Measurements from ENCODE around the gene CNTN6.

Gene CNTN6

GRCh38 chr3:1092771-1093170, at the start of gene CNTN6:
TSS of gene CNTN6 (plus strand) at chr3:1093024. CDS start at chr3:1148009, 54,985 bp downstream.
- DNase-seq (ENCODE audit: low read depth in 2 of 2), result no peak

DNA sequence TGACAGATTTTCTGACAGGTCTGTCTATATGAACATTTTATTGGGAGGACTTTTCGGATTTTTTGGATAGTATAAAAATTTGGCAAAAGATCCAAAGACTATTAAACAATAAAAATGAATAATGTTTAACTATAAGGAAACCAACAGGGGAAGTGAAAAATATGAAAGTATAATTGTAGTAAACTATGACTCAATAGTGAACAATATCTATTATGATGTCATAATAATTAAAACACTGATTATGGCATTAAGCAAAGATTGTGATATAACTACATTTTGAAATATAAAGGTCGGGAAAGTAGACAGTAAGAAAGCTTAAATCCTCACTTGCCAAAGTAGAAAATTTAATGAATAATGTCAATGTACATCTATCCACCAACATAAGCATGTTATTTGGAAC, 44.3 kb upstream of the CNTN6 start:
- no peak for DNase-seq (ENCODE audit: low read depth in 2 of 2)

- DNase-seq (ENCODE audit: low read depth in 2 of 2), result no peak
Measured at GRCh38 chr3:1055870-1056269, 37.0 kb upstream of the CNTN6 start.

GRCh38 chr3:1056744-1057143, 36.1 kb upstream of the CNTN6 start:
- no peak for DNase-seq (ENCODE audit: low read depth in 2 of 2)

GRCh38 chr3:1057436-1057835, 35.4 kb upstream of the CNTN6 start:
- DNase-seq (ENCODE audit: low read depth in 2 of 2), result no peak

GRCh38 chr3:1068985-1069384, 23.8 kb upstream of the CNTN6 start:
- no peak for DNase-seq (ENCODE audit: low read depth in 2 of 2)

DNA sequence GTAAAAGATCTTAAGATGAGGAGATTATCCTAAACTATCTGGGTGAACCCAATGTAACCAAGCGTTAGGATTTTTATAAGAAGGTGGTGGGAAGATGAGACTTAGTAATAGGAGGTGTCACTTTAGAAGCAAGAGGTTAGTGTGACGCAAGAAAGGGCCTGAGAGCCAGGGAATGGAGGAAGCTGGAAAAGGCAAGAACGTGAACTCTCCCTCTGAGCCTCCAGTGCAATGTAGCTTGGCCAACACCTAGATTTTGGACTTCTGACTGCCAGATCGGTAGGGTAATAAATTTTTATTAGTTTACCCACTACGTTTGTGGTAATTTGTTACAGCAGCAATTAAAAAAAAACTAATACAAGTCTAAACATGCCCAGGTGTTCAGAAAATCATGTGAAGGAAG, 20.8 kb upstream of the CNTN6 start:
- no peak for DNase-seq (ENCODE audit: low read depth in 2 of 2)

GRCh38 chr3:1079662-1080061, 13.2 kb upstream of the CNTN6 start:
- no peak for DNase-seq (ENCODE audit: low read depth in 2 of 2)

DNA sequence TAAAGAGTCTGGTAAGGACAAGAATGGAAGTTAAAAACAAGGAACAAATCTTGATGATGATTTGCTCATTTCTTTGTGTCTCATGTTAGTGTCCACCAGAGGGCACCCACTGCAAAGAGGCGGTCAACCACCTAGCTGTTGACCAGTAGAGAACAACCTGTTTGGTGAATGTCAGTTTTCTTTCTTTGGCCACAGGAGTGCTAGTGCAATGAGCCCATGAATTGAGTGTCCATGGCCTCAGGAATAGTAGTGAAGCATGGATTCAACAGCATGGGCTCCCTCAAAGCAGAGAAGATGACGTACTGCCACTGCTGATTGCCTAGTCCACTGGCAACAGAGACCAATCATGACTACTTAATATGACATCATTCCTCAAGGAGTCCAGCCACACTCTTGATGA, 10.7 kb upstream of the CNTN6 start:
- DNase-seq (ENCODE audit: low read depth in 2 of 2), result no peak

DNA sequence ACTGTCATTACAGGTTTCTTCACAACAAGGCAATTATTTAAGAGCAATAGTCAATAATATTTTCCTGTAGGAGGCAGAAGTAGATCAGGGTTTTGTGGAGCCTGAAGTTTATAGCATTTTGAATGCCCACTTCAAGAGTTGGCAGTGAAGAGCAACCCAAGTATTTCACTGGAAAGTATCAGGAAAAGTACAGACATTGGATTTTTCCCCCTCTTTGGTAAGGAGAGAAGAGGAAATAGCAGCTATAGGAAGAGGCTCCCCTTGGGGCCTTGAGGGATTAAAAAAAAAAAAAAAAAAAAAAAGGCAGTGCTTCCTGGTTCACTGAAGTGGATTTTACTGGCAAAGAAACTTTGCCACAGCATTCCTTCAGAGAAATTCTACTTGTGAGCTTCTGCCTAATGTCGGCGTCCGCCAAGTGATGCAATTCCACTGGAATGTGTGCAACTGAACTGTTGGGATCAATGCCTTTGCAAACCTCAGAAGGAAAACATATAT, 5.7 kb upstream of the CNTN6 start:
- no peak for DNase-seq (ENCODE audit: low read depth in 2 of 2)

DNA sequence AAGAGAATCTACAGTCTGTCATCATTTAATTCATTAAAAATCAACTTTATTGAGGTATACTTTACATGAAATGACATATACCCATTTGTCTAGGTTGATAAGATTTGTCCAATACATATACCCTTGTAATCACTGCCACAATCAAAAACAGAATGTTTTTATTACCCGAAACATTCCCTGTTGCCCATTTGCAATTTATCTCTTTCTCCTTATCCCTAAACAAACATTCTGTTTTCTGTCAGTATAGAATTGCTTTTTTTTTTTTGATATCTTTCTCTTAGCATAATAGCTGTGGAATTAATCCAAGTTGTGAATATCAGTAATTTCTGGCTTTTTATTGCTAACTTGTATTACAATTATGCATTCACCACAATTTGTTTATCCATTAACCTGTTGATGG, 4.3 kb upstream of the CNTN6 start:
- DNase-seq (ENCODE audit: low read depth in 2 of 2), result no peak

GRCh38 chr3:1091286-1091685, 1.5 kb upstream of the CNTN6 start:
- DNase-seq (ENCODE audit: low read depth in 2 of 2), result no peak

DNA sequence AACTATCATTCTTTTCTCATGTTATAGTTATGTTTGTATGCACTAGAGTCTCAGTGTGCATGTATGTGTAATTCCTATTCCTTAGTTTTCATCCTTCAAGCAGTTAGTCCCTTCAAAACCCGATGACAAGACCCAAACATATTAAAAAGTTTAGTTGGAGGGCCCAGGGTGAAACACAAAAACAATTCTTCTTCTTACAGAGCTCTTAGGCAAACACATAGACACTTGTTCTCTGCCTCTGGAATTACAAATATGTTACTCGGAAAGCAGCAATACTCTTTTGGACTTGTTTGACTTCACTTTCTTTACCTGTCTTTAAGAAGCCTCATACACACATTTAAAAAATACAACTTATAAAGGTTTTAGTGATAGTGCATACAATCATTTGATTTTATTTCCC, 763 bp upstream of the CNTN6 start:
- DNase-seq (ENCODE audit: low read depth in 2 of 2), result no peak

GRCh38 chr3:1093217-1093616, 393 bp downstream of the CNTN6 start:
- no peak for DNase-seq (ENCODE audit: low read depth in 2 of 2)

DNA sequence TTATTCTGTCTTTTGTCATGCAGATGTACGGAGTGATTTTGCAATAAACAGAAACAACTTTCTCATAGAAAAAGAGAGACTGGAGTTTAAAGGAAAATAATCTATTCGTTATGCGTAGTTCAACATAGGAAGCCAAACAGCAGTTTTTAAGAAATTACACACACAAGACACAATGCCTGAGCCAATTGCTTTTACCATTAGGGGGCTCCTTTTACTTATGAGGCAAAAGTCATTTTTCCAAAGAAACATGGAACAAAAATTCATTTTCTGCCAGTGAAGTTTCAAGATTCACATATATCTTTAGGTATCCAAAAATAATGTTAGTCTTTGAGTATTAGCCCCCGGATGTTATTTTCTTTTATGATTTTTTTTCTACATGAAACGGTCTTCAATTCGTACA, 10.7 kb downstream of the CNTN6 start:
- DNase-seq (ENCODE audit: low read depth in 2 of 2), result no peak

DNA sequence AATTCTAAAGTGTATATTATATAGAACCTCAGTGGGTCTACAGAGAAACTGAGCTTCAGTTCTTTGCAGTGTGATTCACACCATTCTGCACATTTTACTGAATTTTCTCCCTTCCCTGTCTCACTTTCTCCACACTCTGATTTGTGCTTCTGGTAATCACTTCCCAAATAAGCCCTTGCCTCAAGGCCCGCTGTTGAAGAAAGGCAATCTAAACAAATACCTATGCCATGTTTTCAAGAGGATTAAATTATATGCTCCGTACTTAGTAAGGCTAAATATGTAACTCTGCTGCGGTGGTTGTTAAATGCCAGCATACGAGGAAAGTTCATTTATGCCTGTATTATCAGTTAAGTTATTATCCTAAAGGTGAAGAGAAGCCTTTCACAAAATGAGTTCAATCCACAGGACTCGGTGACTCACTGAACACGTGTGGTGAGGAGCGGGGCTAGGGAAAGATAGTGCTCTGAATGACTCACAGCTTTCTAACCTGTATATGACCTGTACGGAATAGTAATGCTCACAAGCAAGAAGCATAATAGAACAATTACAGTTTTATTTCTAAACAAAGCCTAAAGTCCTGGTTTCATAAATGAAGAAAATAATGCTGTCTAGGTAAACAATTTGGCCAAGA, 25.1 kb downstream of the CNTN6 start:
- DNase-seq (ENCODE audit: low read depth in 2 of 2), result no peak

GRCh38 chr3:1131166-1131565, 38.3 kb downstream of the CNTN6 start:
- no peak for DNase-seq (ENCODE audit: low read depth in 2 of 2)

DNA sequence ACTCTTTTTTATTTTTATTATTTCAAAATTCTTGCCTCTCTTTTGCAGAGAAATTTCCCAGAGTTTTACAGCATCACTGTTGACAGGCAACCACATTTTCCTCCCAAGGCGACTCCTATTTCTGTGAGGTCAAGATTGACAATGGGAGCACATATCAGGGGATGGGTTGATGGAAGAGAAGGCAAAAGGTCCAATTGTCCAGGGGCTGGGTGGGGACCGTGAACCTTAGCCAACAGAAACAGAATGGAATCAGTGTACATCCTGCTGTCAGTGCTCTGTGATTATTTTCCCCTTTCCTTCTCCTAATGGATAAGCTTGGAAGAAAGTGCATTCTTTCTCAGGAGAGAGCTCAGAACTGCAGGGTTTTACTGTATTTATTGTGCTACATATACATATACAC, 42.4 kb downstream of the CNTN6 start:
- no peak for DNase-seq (ENCODE audit: low read depth in 2 of 2)

DNA sequence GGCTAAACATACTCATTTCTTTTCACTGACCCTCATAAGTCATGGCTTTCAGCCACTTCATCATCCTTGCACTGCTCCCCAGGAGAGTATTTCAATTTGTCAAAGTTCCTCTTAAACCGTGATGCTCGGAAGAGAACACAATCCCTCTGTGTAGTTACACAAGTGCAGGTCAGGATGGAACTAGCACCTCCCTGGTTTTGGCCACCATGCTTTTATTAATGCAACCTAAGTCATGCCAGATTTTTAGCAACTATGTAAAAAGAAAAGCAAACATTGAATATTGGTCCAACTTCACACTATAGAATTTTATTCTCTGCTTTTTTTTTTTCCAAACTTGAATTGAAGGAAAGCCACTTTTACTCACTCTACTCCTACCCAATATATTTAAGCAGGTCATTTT, 45.2 kb downstream of the CNTN6 start:
- no peak for DNase-seq (ENCODE audit: low read depth in 2 of 2)

GRCh38 chr3:1139071-1139470, 46.2 kb downstream of the CNTN6 start:
- no peak for DNase-seq (ENCODE audit: low read depth in 2 of 2)

- DNase-seq (ENCODE audit: low read depth in 2 of 2), result no peak
Measured at GRCh38 chr3:1147326-1147725, 54.5 kb downstream of the CNTN6 start.

DNA sequence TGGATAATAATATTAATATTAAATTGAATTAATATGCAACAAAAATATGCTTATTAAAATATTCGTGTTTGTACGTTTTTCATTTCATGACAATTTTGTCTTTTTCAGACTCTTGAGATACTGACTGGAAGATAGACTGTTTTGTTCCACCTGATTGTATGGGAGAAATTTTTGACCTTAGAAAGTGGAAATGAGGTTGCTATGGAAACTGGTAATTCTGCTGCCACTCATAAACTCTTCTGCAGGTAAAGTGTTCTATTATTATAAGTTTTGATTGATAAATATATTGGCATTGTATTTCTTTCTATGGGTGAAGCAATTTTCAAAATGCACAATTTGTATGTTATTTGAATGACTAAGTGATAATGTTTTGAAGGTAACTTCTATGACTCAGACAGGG, 55.0 kb downstream of the CNTN6 start:
- DNase-seq (ENCODE audit: low read depth in 2 of 2), result no peak

DNA sequence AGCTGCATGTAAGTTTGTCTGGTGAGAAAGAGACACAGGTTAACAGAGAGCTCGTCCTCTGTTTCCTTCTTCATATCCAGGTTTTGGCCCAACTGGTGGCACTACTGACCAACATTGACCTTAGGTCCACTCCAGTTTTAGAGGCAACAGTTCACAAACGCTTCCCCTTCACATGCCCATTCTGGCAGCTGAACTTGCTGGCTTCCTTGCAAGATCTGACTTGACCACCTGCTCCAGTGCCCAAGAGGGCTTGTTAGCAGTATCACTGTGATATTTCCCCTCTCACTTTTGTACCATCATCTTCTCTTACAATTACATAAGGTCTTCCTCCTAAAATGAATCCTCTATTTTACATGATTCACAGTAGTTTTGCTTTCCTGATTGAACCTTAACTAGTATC, 71.3 kb downstream of the CNTN6 start:
- DNase-seq (ENCODE audit: low read depth in 2 of 2), result no peak

DNA sequence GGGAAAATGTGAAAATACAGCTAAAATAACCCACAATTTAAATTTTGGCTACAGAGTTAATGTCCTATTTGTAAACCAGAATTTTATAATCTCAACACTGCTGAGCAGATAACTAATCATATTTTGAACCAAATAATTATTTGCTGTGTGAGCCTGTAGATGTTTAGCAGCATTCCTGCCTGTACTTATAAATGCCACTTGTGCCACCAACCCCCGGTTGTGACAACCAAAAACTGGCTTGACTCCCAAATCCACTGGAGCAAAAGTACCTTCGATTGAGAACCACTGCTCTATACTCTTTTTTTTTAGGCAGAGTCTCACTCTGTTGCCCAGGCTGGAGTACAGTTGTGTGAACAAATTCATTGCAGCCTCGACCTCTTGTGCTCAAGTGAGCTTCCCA, 78.5 kb downstream of the CNTN6 start:
- DNase-seq (ENCODE audit: low read depth in 2 of 2), result no peak

All from stimulated activated CD4-positive, alpha-beta T cell treated with anti-CD3 and anti-CD28 coated beads, Interleukin-1b, Interleukin-23, amount 100 ng/mL, for 4 hours (primary cell).